Hepatocyte (in vitro differentiated cells): ENCODE measurements around the gene ADD1. TPM values are rescaled to one million over a fixed set of nuclear protein-coding genes. Genes with fewer than 3 reads are reported as not detected.

Source experiments
- DNase-seq: peaks from one replicate; pipeline ENCODE4 v3.0.0-alpha.2; 2016; ENCODE audit warnings: low spot score
- H2AFZ ChIP-seq: fragments of 200-600 bp; sonication (generic); 2 replicates; pipeline ENCODE4 v1.6.0; 2016; ENCODE audit warnings: antibody characterized with exemption, mild to moderate bottlenecking
- H3K27ac ChIP-seq: fragments of 200-600 bp; sonication (generic); 2 replicates; pipeline ENCODE4 v1.5.1; 2016; ENCODE audit warnings: mild to moderate bottlenecking
- H3K27me3 ChIP-seq: fragments of 200-600 bp; sonication (generic); 2 replicates; pipeline ENCODE4 v1.6.1; 2016
- H3K36me3 ChIP-seq: fragments of 200-600 bp; sonication (generic); replicated peaks from 2 replicates; pipeline ENCODE4 v1.5.1; 2016; ENCODE audit warnings: low read depth; ENCODE audit not compliant: insufficient read depth
- H3K4me1 ChIP-seq: fragments of 200-600 bp; sonication (generic); 2 replicates; pipeline ENCODE4 v1.5.1; 2016; ENCODE audit warnings: mild to moderate bottlenecking, moderate library complexity; ENCODE audit not compliant: insufficient read depth
- H3K4me2 ChIP-seq: fragments of 200-600 bp; sonication (generic); 2 replicates; pipeline ENCODE4 v1.6.0; 2016
- H3K4me3 ChIP-seq: fragments of 200-600 bp; sonication (generic); 2 replicates; pipeline ENCODE4 v1.5.1; 2016; ENCODE audit warnings: mild to moderate bottlenecking
- H3K79me2 ChIP-seq: fragments of 200-600 bp; sonication (generic); 2 replicates; pipeline ENCODE4 v1.6.0; 2017; ENCODE audit warnings: mild to moderate bottlenecking
- H3K9me2 ChIP-seq: fragments of 200-600 bp; sonication (generic); replicated peaks from 2 replicates; pipeline ENCODE4 v1.6.0; 2017; ENCODE audit warnings: mild to moderate bottlenecking; ENCODE audit not compliant: insufficient read depth
- H3K9me3 ChIP-seq: fragments of 200-600 bp; sonication (generic); 2 replicates; pipeline ENCODE4 v1.5.1; 2016; ENCODE audit warnings: low read depth, mild to moderate bottlenecking
- H4K20me1 ChIP-seq: fragments of 200-600 bp; sonication (generic); 2 replicates; pipeline ENCODE4 v1.6.0; 2016; ENCODE audit warnings: mild to moderate bottlenecking; ENCODE audit not compliant: insufficient read depth, poor library complexity, severe bottlenecking
- EZH2 ChIP-seq: fragments of 200-600 bp; sonication (generic); IDR thresholded peaks from 2 replicates; pipeline ENCODE4 v1.6.1; 2016; ENCODE audit warnings: antibody characterized with exemption, mild to moderate bottlenecking, borderline replicate concordance
- EZH2phosphoT487 ChIP-seq: fragments of 200-600 bp; sonication (generic); IDR thresholded peaks from one replicate; pipeline ENCODE4 v1.6.1; 2018; ENCODE audit warnings: antibody characterized with exemption, mild to moderate bottlenecking, low read depth, moderate library complexity; ENCODE audit not compliant: unreplicated experiment, severe bottlenecking
- WGBS: methylation state at CpG from one replicate; pipeline ENCODE4 v1.1.6; 2016; ENCODE audit warnings: low lambda C conversion rate; ENCODE audit errors: missing lambda C conversion rate; 5-methylcytosine and 5-hydroxymethylcytosine counted together
- polyA plus RNA-seq: library from polyadenylated mRNA; unstranded; fragments of >200 nt; fragmentation: Nextera tagmentation; extraction: Ambion mirVana; gene quantifications from 2 replicates; pipeline ENCODE4 v1.2.1, GENCODE V29; 2016
- total RNA-seq: library from RNA; depleted of rRNA; stranded (reverse); fragments of >200 nt; gene quantifications from 2 replicates; pipeline ENCODE4 v1.2.3, GENCODE V29; 2014
- TF ChIP-seq, protein P1 (sequence below): fragments of 200-600 bp; sonication (generic); IDR thresholded peaks from 2 replicates; pipeline ENCODE4 v1.5.1; 2016; ENCODE audit warnings: antibody characterized with exemption, mild to moderate bottlenecking; ENCODE audit not compliant: poor library complexity

The ADD1 gene
- total and polyA plus RNA-seq, 2 experiments from 2014 or later, result 179 to 208 TPM

DNA sequence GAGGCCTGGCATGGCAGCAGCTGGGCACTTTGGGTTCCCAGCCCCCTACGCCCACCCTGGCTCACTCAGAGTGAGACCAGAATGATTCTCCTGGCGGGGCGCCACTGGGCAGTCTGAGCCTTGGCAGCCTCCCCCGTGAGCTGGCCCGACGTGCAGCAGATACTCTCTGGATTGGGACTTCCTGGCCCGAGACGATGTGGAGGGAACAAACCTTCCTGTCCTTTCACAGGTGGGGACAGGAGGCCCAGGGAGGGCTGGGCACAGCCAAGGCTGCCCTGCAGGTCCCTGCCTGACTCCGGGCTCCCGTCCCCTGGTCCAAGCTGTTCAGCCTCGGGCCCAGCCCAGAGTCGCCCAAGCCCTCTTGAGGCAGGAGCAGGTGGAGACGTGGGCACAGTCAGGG, 17.9 kb upstream of the ADD1 start:
- Histone ChIP-seq H3K27ac (no peak overlapping the region), H3K9me3 (no peaks in the 10 kb centered on the region), H3K79me2 (peaks cover 2% of the 10 kb centered on the region), H3K27me3 (no peaks in the 10 kb centered on the region), H4K20me1 (peaks cover 2% of the 10 kb centered on the region), H3K9me2 (no peaks in the 10 kb centered on the region), H3K4me3 (no peak overlapping the region), H3K4me1 (no peaks in the 10 kb centered on the region), H2AFZ (no peak overlapping the region), H3K36me3 (no peaks in the 10 kb centered on the region), H3K4me2 (no peak overlapping the region)
- WGBS, result 97% methylated on average over 11 of the region's 13 CpGs
- TF ChIP-seq EZH2 (no peak), EZH2phosphoT487 (no peak)
- TF ChIP-seq, protein P1, sequence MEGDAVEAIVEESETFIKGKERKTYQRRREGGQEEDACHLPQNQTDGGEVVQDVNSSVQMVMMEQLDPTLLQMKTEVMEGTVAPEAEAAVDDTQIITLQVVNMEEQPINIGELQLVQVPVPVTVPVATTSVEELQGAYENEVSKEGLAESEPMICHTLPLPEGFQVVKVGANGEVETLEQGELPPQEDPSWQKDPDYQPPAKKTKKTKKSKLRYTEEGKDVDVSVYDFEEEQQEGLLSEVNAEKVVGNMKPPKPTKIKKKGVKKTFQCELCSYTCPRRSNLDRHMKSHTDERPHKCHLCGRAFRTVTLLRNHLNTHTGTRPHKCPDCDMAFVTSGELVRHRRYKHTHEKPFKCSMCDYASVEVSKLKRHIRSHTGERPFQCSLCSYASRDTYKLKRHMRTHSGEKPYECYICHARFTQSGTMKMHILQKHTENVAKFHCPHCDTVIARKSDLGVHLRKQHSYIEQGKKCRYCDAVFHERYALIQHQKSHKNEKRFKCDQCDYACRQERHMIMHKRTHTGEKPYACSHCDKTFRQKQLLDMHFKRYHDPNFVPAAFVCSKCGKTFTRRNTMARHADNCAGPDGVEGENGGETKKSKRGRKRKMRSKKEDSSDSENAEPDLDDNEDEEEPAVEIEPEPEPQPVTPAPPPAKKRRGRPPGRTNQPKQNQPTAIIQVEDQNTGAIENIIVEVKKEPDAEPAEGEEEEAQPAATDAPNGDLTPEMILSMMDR, result no peak
- no peak for DNase-seq

DNA sequence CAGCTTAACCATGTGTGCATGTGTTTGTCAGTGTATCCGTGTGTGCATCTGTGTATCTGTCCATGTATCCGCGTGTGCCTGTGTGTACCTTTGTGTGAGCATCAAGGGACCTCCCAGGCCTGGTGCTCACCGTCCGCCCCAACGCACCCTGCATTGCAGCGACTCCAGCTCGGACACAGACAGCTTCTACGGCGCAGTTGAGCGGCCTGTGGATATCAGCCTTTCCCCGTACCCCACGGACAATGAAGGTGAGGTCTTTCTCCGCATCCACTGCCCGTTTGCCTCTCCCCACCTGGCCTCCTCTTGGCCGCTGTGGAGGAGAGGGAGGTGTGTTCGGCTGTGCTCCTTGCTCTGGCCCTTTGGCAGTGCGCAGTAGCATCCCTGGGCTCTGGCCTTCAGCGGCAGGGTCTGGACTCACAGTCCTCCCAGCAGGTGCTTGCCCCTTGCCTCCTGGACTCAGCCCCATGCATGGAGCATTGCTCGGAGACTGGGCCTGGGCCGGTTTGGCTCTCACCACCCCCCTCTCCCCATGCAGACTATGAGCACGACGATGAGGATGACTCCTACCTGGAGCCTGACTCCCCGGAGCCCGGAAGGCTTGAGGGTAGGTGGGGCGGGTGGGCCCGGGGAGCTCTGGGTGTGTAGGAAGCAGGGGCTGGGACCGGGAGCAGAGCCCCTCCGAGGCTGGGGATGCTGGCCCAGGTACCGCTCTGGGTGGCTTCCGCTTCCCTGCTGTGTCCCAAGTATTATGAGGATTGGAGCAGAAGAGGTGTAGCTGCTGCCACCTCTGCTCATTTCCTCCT, 16.4 kb upstream of the ADD1 start:
- Histone ChIP-seq H2AFZ (no peak overlapping the region), H3K27ac (no peak overlapping the region), H3K9me3 (no peaks in the 10 kb centered on the region), H4K20me1 (no peaks in the 10 kb centered on the region), H3K27me3 (no peaks in the 10 kb centered on the region), H3K36me3 (no peaks in the 10 kb centered on the region), H3K9me2 (no peaks in the 10 kb centered on the region), H3K79me2 (no peaks in the 10 kb centered on the region), H3K4me3 (no peak overlapping the region), H3K4me2 (no peak overlapping the region), H3K4me1 (no peaks in the 10 kb centered on the region)
- TF ChIP-seq, protein P1, result no peak
- TF ChIP-seq EZH2 (no peak), EZH2phosphoT487 (no peak)
- 94% methylated on average over 28 of the region's 31 CpGs for WGBS
- DNase-seq, result no peak

DNA sequence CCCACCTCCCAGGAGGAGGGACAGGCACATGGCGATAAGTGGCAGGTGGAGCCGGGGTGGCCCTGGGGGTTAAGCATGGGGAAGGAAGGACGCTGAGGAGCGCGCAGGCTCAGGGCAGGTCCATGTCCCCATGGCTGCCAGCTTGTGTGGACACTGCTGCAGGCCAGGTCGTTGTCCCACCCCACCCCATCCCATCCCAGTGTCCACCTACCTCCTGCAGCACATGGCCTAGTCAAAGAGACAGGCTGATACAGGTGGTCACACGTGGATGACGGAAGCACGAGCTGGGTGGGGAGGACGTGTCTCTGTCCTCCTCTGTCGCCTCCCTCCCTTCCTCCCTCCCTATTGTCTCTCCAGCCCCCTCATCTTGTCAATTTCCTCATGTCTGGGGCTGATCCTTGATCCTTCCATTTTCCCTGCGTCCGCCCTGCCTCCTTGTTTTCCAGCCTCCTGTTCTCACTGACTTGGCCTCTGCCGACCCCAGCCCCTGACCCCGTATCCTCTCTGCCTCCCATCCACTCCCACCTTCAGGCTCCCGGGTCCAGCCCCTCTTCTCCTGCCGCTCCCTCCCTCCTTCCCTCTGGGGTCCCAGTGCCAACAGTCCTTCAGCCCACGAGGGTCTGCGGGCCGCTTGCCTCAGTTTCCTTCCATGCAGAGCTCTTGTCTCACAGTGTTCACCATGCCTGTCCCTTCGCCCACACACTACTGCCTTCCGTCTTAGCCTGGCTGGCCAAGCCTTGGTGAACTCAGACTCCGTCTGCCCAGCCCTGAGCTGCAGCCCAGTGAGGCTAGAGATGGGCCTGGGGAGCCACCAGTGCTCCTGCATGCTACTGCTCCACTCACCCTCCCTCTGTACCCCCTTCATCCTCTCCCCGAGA, 15.5 kb upstream of the ADD1 start:
- H3K36me3 ChIP-seq, result no peaks in the 10 kb centered on the region
- no peak overlapping the region for H3K4me3 ChIP-seq
- no peak overlapping the region for H2AFZ ChIP-seq
- no peak for TF ChIP-seq EZH2
- H3K9me3 ChIP-seq, result no peaks in the 10 kb centered on the region
- no peaks in the 10 kb centered on the region for H3K79me2 ChIP-seq
- DNase-seq, result no peak
- no peaks in the 10 kb centered on the region for H4K20me1 ChIP-seq
- no peak overlapping the region for H3K4me2 ChIP-seq
- H3K27ac ChIP-seq, result no peak overlapping the region
- no peaks in the 10 kb centered on the region for H3K4me1 ChIP-seq
- 95% methylated on average over 10 of the region's 24 CpGs for whole genome bisulfite sequencing
- H3K9me2 ChIP-seq, result no peaks in the 10 kb centered on the region
- H3K27me3 ChIP-seq, result no peaks in the 10 kb centered on the region

DNA sequence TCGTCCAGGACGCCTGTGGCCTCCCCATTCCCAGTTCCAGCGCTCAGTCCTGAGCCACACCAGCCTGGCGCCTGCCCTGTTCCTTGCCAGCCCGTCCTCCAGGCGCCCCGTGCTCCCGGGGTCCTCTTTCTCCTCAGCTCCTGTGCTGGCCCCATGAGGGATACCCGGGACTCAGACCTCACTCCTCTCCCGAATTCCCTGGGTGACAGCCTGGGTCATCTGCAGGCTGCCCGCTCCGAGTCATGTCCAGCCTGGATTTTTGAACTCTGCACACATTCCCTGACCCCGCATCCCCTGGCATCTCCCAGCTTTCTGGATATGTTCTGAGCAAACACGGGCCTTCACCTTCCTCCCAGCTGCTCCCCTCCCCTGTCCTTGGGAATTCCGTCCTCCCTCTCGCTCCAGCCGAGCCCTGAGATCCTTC, 14.9 kb upstream of the ADD1 start:
- Histone ChIP-seq H3K9me3 (no peaks in the 10 kb centered on the region), H4K20me1 (no peaks in the 10 kb centered on the region), H3K9me2 (no peaks in the 10 kb centered on the region), H3K4me2 (no peak overlapping the region), H3K36me3 (no peaks in the 10 kb centered on the region), H3K27ac (no peak overlapping the region), H3K4me1 (no peaks in the 10 kb centered on the region), H3K79me2 (no peaks in the 10 kb centered on the region), H2AFZ (no peak overlapping the region), H3K27me3 (no peaks in the 10 kb centered on the region), H3K4me3 (no peak overlapping the region)
- no peak for TF ChIP-seq EZH2phosphoT487
- TF ChIP-seq EZH2, result no peak
- TF ChIP-seq, protein P1, result no peak
- WGBS, result 93% methylated on average over 17 of the region's 17 CpGs
- DNase-seq, result no peak
